ENCODE data around the gene EXOSC1.

GRCh38 chr10:97490592-97490991, 44.8 kb upstream of the EXOSC1 start:
- TF ChIP-seq CTCF (IDR thresholded peaks at IDR 0.05): no peak
- no peak for TF ChIP-seq EZH2 (IDR thresholded peaks at IDR 0.05; ENCODE audit: borderline replicate concordance, insufficient read depth, low read depth, low read length, poor library complexity, severe bottlenecking)
